Ramos (cell line): ENCODE measurements around the gene METTL25B.

Experiments
- in situ Hi-C: fragments of 300-500 bp; cut with MboI; formaldehyde crosslinking; loops from one replicate; pipeline ENCODE4 v1.14.3; 2022; ENCODE audit warnings: low sequenced_read_pairs; ENCODE audit not compliant: unreplicated experiment

The METTL25B gene

DNA sequence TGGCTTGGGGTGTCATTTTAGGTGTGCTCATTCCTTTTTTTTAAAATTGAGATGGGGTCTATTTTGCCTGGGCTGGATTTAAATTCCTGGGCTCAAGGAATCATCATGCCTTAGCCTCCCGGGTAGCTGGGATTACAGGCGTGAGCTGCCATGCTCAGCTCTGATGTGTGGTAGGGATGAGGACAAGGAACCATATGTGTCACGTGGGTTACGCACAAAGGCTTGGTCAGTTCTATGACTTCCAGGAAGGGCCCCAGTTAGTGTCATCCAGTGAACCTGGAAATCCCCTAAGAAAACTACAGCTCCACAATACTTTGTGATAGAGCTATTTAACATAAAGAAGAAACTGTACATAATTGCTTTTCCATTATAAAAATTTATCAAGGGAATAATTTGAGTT is 6.7 kb upstream of the METTL25B start:
- in situ Hi-C loops, result no loop called here

DNA sequence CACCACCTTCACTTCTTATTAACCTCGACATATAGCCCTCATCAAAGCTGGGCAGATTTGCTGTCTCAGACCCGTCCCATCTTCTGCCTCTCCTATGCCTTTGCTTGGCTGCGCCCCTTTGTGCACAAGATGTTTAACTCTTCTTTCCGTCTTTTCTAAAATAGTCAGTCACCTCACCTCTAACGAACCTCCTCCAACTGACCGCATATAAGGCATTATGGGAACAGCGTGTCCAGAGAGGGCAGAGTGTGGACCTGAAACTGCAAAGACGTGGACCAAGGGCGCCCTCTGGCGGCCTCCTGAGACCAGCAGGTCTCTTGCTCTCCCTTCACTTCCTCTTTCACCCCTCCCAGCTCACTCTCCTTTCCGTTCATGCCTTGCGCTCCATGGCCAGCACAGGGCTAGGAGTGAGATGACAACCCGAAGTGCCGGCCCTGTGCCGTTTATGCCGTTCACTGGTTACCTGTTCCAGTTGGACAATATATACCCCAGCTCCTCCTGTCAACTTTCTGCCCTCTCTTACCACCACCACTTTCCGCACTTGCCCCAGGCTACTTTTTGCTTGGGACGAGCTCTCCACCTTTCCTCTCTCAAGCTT is 2.5 kb upstream of the METTL25B start:
- in situ Hi-C loops, result no loop called here

DNA sequence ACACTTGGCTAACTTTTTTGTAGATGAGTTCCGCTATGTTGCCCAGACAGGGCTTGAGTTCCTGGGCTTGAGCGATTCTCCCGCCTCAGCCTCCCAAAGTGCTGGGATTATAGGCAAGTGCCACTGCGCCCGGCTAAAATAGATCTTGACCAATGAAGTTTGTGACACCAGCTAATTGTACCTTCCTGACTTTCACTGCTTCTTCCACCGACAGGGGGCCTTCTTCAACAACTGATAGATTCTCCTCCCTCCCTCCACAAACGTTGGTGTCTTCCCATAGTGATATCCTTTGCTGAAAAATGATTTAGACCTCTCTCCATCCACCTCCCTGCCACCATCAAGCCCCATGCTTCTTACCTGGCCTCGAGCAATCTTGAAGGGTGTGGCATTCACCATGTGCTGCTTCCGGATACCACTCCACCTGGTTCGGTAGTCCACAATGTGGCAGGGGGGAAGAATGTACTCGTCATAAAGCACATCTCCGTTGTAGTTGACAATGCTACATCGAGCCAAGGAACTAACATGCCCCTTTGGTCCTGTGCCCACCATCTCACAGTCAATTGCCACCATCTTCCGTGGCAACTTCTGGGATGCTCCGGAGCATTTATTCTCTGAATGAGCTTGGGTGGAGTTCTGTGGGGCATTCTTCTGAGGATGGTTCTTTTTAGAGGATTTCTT is 1.6 kb upstream of the METTL25B start:
- in situ Hi-C loops, result no loop called here

DNA sequence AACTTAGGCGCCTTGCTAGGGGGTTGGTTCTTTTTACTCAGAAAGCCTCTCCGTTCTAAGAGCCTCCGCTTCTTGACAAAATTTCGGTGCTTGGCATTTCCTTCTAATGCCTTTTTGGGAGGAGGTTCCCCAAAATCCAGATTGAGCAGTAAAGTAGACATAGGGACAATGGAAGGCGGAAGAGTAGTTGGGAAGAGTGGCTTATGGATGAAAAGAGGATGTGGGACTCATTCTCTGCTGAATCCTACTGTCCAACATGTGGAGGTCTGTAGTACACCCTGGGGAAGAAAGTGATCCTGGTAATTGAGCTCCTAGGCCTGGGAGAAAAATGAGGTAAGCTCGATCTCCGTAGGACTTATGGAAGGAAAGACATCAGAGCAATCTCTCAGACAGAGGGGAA is 777 bp upstream of the METTL25B start:
- in situ Hi-C loops, result no loop called here

DNA sequence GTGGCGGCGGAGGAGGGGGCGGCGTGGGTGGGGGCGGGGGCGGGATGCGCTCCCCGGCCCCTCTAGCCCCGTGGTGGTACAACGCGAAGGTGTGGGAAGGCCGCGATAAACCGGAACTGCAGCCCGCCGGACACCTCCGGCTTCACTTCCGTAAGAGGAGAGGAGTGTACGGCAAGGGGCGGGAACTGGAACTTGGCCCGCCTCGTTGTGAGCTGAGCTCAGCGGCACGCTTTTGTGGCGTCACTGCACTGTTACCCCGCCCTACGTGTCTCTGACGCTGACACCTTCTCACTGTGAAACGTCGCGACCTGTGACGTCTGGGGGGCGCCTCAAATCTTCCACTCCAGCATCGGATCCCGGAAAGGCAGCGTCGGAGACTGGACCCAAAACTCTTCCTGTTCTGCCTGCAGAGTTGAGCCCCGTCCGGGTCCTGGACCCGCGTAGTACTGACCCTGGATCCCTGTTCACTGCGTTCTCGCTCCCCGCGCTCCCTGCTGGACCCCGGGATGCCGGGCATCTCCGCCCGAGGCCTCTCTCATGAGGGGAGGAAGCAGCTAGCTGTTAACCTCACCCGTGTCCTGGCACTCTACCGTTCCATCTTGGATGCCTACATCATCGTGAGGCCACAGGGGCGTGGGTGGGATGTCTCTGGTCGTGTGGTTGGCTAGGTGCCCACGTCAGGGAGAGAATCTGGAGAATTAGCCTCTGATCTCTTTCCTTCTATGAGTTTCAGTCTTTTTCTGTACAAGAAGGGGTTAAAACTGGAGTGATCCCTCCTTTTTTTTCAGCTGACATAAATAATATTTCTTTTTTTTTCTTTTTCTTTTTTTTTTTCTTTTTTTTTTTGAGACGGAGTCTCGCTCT is 562 bp downstream of the METTL25B start, which contains the start of gene ISG20L2:
Gene ISG20L2 (minus strand): TSS at position 168 of the 864 bp plus-strand sequence. CDS start 1,114 bp downstream, outside the sequence.
- in situ Hi-C loops, result no loop called here

DNA sequence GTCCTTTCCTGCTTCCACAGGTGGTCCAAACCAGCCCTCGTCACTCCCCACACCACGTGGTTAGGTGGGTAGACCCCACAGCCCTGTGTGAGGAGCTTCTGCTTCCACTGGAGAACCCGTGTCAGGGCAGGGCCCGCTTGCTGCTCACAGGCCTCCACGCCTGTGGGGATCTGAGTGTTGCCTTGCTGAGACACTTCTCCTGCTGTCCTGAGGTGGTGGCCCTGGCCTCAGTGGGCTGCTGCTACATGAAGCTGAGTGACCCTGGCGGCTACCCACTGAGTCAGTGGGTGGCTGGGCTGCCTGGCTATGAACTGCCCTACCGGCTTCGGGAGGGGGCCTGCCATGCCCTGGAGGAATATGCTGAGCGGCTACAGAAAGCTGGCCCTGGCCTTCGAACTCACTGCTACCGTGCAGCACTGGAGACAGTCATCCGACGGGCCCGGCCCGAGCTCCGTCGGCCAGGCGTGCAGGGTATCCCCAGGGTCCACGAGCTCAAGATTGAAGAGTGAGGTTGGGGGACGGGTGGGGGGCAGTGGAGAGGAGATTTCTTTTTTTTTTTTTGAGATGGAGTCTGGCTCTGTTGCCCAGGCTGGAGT is 5.8 kb downstream of the METTL25B start:
- in situ Hi-C loops, result no loop called here

DNA sequence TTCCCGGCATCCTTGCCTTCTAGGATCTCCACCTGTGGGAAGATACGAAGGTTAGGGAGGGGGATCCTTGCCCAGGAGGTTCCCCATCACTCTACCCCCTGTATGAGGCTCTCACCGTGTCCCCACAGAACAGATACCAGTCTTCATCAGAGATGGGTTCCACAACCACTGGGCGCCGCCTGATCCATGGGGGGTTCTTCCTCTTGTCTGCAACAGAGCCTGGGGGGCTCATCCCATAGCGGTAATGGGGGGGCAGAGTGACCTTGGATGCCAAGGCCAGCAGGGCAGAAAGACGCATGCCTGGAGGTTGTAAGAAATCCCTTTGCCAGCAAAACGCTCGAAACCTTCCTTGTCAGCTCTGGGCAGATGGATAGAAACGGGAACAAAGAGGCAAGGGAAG is 10.1 kb downstream of the METTL25B start:
- in situ Hi-C loops, result no loop called here

DNA sequence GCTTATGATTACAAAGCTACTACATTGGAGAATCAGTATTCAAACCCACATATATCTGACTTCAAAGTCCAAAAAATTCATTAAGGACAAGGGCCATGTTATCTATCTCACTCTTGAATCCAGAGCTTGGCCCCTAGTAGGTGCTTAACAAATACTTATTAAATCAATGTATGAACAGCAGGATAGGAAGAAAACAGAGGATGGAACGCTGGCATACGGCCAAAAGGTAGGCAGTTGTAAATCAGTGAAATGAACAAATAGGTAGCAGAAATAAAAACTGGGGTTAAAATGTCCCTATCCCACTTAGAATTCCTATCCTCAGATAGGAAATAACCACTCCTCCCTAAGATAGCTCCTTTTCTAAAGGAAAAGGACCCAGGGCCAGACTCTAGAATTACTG is 10.6 kb downstream of the METTL25B start:
- in situ Hi-C loops, result no loop called here

DNA sequence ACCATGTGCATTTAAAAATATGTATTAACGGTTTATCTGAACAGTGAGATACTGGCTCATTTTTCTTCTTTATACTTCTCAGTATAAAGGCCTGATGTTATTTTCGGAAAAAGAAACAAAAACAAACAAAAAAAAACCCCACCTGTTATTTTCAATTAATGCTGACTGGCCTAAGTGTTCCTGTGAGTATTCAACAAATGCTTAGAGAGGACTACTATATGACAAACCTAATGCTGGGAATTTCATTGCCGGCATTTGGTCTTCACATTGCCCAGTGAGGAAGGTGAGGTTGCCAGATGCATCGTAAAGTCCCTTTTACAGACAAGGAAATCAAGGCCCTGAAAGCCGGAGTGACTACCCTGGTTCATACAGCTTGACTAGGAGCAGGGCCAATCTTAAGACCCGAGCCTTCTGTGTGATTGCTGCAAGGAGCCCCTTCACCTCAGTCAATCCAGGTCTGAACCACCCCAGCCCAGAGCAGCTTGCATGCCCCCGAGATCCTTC is 12.0 kb downstream of the METTL25B start:
- in situ Hi-C loops, result no loop called here

DNA sequence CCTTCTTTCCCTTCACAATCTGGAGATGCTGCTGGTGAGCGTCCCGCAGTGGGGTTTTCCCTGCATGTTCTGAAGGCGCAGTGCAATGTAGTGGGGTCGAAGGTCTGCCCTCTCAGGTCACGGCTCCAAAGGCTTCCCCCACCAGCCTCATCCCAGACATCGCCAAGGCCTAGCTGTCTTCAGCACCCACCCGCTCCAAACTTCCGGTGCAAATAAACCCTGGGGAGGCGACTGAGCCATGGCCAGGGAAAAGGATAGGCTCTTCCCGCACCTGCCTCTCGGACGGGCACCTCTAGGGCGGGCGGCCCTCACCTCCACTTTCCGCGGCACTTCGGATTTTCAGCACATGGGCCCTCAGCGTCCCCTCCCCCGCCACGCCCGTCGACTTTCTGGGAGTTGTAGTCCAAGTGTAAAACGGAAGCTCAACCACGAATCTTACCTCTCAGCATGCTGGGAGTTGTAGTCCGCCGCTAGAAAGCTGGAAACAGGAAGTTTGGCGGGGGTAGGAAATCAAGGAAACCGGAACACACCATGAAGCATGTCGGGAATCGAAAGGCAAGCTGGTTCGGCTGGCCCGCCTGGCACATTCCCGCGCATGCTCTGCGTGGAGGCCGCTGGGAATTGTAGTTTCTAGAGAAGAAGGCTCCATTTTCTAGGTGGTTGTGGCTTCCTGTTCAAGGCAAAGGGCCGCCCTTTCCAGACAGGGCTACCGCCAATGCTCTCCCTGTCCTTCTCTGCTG is 12.6 kb downstream of the METTL25B start, which contains the start of gene MRPL24:
Gene MRPL24 (minus strand): TSS at position 348 of the 740 bp plus-strand sequence. CDS start 2,384 bp downstream, outside the sequence.
- in situ Hi-C loops, result no loop called here

DNA sequence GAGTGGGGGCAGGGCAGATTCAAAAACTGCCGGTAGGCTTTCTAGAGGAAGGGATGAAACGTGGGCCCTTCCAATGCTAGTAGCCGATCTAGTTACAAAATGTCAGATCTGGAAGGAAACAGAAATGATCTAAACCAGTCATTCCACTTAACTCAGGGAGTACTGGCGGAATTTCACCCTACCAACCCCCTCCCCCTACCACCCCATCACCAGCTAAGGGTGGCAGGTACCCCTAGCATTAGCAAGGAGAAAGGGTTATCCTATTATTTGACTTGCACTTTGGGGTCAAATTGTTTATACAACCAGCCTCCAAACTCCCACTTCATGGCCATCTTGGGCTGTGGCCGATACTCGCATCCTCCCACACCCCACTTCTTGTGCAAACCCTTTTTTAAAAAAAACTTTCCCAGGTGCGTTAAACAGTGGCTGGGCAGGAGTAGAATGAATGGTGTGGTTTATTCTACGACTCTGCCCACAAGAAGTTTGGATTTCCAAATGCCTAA is 13.3 kb downstream of the METTL25B start:
- in situ Hi-C loops, result no loop called here

DNA sequence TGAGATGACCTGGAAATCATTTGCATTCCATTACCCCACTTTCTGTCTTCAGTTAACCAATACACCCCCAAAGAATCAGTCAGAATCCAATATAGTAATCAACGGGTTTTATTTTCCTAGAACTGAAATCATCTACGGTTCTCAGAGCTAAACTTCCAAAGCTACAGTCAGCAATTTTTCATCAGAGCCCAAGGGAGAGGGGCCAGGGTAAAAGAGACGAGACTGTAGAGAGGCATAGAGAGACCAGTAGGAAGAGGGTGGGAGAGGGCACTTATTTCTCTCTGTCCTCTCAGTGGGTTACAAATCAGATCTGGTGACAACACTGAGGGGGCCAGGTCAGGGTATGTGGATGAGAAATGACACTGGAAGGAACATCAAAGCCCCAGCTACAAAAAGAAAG is 13.7 kb downstream of the METTL25B start:
- in situ Hi-C loops, result no loop called here

DNA sequence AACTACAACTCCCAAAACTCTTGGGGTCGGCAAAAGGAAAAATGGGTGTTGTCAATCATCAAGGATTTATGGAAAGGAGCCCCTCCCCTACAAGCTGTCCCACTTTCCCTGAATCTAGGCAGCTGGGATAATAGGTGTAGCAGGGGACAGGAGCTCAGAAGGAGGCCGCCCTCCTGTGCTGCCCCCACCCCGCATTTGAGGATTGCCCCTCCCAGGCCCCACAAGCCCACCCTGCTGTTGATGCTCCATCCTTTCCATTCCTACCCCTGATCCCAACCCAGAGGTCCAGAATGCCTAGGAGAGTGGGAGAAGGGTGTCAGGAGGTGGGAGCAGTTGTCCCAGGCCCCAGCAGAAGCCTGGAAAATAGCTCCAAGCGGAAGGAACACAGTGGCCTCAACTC is 14.5 kb downstream of the METTL25B start:
- in situ Hi-C loops, result no loop called here

DNA sequence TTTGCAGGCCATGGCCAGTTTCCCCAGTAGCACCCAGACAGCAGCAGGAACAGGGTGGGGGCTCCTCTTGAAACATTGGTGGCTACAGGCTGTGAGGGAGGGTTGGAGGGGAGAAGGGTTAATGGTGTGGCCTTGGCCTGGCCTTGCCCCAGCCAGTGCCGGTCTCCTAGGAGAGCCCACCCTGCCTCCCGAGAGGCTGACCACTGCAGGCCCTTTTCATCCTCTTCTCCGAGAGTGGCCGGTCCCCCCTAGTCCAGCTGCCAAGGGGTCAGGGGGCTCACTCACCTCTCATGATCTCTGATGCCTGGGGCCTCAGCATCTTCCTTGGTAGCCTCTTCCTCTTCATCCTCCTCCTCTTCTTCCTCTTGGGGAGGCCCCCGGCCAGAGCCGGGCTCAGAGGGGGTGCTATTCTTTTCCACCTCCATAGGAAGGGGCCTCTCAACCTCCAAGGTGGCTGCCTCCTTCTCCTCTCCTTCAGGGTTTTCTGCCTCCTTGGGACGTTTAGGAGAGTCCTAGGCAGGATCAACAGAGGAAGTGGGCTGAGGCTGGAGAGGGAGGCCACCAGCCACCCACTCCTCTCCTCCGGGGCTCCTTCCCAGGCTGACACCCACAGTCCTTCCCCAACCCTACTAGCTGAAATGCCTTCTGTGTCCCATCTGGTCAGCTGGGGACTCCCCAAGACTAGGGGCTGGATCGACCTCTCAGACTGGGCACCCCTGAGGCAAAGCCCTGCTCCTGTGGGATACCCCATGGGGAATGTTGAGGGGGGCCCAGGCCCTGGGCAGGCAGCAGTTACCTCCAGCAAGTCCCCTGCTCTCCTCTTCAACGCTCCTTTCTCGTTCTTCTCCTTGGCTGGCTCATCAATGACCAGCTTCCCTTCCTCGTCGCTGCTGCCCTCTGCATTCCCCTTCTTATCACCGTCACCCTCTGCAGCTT is 15.4 kb downstream of the METTL25B start:
- in situ Hi-C loops, result no loop called here

DNA sequence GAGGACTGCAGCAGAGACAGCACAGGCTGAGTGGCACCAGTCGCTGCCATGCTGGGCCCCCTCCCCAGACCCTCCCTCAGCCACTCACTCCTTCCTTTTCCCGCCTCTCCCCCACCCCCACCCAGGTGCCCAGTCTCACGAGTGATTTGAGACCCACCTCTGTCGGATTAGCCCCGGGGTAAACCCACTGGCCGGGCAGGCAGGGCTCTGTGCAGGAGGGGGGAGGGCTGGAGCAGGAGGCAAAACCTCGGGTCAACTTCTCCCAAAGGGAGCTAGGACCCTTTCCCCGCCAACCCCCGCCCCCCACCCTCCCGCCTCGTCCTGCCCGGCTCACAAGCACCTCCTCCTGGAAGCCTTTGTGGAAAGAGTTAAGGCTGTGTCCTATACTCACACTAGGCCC is 16.1 kb downstream of the METTL25B start:
- in situ Hi-C loops, result no loop called here

DNA sequence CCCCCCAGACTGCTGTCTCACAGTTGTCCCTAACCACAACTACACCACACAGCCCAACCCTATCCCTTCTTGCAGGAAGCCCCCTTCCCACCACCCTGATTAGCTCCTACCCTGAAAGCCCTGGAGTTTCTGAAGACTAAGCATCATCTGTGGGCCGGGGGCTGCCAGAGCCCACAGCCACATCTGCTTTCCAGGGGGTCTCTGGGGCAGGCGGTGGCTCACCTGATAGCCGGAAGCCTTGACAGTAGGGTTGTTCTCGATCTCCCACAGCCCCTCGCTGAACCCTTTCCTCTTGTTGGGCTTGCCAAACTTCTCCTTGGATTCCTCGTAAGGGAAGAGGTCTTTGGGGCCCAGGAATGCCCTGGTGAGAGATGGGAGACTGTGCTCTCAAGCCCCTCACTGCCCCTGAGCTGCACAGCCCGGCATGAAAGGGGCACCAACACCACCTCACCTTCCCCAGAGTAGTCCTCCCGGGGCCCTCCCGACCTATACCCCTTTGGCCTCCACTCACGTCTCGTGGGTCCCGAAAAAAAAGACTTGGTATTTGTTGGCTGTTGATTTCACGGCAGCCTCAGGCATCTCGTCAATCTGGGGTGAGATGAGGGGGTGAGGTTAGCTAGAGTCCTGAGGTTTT is 16.6 kb downstream of the METTL25B start:
- in situ Hi-C loops, result no loop called here

DNA sequence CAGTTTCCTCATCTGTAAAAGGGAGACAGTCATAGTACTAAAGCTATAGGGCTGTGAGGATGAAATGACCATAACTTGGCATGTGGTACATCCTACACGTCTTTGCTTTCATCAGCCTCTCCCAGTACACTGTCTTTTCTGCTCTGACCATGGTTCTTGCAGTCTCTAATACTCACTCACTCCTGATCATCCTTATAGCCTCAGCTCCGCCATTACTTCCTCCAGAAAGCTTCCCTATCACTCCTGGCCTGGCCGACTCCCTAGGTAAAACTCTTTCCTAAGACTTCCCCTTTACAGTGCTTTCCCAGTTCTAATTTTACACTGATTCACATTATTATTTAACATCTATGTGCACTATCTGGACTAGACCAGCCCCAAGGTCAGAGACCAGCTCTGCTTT is 17.6 kb downstream of the METTL25B start:
- in situ Hi-C loops, result no loop called here

DNA sequence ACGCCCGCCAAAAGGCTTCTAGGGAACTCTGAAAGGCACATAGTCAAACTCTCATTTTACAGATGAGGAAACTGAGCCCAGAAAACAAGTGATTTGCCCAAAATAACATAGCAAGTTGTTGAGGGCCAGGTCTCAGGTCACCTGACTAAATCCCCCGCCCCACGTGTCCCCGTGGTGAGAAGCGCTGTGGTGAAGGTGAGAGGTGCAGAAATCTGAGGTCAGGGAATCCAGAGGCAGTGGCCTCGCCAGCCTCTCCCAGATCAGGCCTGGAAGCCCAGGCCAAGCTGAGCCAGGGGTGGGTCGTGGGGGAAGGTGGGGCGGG is 18.1 kb downstream of the METTL25B start:
- in situ Hi-C loops, result no loop called here
